HG03039 (cell line): ENCODE results near the gene ANKRD44.
"Not testable (repeated sequence)": the region's sequence is repeated elsewhere in the genome, so short reads cannot be mapped to it uniquely, and the experiment has no call there.

Experiments used
- ATAC-seq: cut with Tn5 transposase; IDR thresholded peaks from one replicate; pipeline ENCODE4 v1.9.1; 2021; ENCODE audit warnings: mild to moderate bottlenecking, moderate library complexity; ENCODE audit not compliant: unreplicated experiment

Gene ANKRD44

GRCh38 chr2:197085665-197086064 lies 224.9 kb downstream of the ANKRD44 start:
- no peak for ATAC-seq

GRCh38 chr2:197081294-197081693 lies 229.3 kb downstream of the ANKRD44 start:
- ATAC-seq: no peak

- no peak for ATAC-seq
Measured at GRCh38 chr2:197080578-197081216, 229.9 kb downstream of the ANKRD44 start.

GRCh38 chr2:197079832-197080555 lies 230.6 kb downstream of the ANKRD44 start:
- no peak for ATAC-seq

- ATAC-seq: no peak
Measured at GRCh38 chr2:197079414-197079813, 231.2 kb downstream of the ANKRD44 start.

- ATAC-seq: no peak
Measured at GRCh38 chr2:197078535-197078934, 232.0 kb downstream of the ANKRD44 start.

- no peak for ATAC-seq
Measured at GRCh38 chr2:197077336-197077735, 233.2 kb downstream of the ANKRD44 start.

- ATAC-seq: no peak
Measured at GRCh38 chr2:197076652-197077051, 233.9 kb downstream of the ANKRD44 start.

- no peak for ATAC-seq
Measured at GRCh38 chr2:197075754-197076337, 234.7 kb downstream of the ANKRD44 start.

GRCh38 chr2:197075281-197075680 lies 235.3 kb downstream of the ANKRD44 start:
- ATAC-seq: no peak

GRCh38 chr2:197073701-197074433 lies 236.7 kb downstream of the ANKRD44 start:
- no peak for ATAC-seq

- no peak for ATAC-seq
Measured at GRCh38 chr2:197073270-197073669, 237.3 kb downstream of the ANKRD44 start.

GRCh38 chr2:197072533-197072932 lies 238.0 kb downstream of the ANKRD44 start:
- ATAC-seq: no peak

GRCh38 chr2:197071790-197072436 lies 238.7 kb downstream of the ANKRD44 start:
- ATAC-seq: no peak

- no peak for ATAC-seq
Measured at GRCh38 chr2:197071213-197071612, 239.4 kb downstream of the ANKRD44 start.

GRCh38 chr2:197069958-197070357 lies 240.6 kb downstream of the ANKRD44 start:
- no peak for ATAC-seq

GRCh38 chr2:197062574-197062973 lies 248.0 kb downstream of the ANKRD44 start:
- not testable (repeated sequence) for ATAC-seq

GRCh38 chr2:197059477-197059876 lies 251.1 kb downstream of the ANKRD44 start:
- ATAC-seq: no peak

- ATAC-seq: no peak
Measured at GRCh38 chr2:197058777-197059300, 251.7 kb downstream of the ANKRD44 start.

GRCh38 chr2:197057959-197058358 lies 252.6 kb downstream of the ANKRD44 start:
- no peak for ATAC-seq

- no peak for ATAC-seq
Measured at GRCh38 chr2:197055045-197055444, 255.5 kb downstream of the ANKRD44 start.
